ENCODE measurements around the gene HSD11B1.

GRCh38 chr1:209778102-209778501, 73.5 kb downstream of the HSD11B1 start:
- TF ChIP-seq CTCF (IDR thresholded peaks at IDR 0.05) (no peak), EP300 (IDR thresholded peaks at IDR 0.05) (no peak)
